Nephron progenitor cell (in vitro differentiated cells): Measurements from ENCODE around the gene LBHD1.
A peak's percentile ranks its signal among the peaks of the same experiment; 100 is the strongest.

Experiments
- DNase-seq: peaks from one replicate; pipeline ENCODE4 v3.0.0; 2021
- H3K27ac Mint-ChIP-seq: 2 replicates; pipeline ENCODE4 v1.8.0; 2021; ENCODE audit warnings: mild to moderate bottlenecking, moderate library complexity, mixed read lengths
- H3K27me3 Mint-ChIP-seq: 2 replicates; pipeline ENCODE4 v1.8.0; 2021; ENCODE audit warnings: mild to moderate bottlenecking, low read depth, mixed read lengths; ENCODE audit not compliant: poor library complexity
- H3K36me3 Mint-ChIP-seq: 2 replicates; pipeline ENCODE4 v1.8.0; 2021; ENCODE audit warnings: low read depth, mixed read lengths
- H3K4me1 Mint-ChIP-seq: 2 replicates; pipeline ENCODE4 v1.8.0; 2021; ENCODE audit warnings: mixed read lengths
- H3K4me3 Mint-ChIP-seq: 2 replicates; pipeline ENCODE4 v1.8.0; 2021; ENCODE audit warnings: mild to moderate bottlenecking, moderate library complexity, mixed read lengths
- H3K9me3 Mint-ChIP-seq: 2 replicates; pipeline ENCODE4 v1.8.0; 2021; ENCODE audit warnings: mild to moderate bottlenecking, moderate library complexity, mixed read lengths
- CTCF ChIP-seq: fragments of 200-600 bp; sonication (generic); IDR thresholded peaks from 2 replicates; pipeline ENCODE4 v1.5.0; 2021; ENCODE audit warnings: antibody characterized with exemption

Gene LBHD1

GRCh38 chr11:62713343-62713742 lies 41.3 kb upstream of the LBHD1 start:
- H3K4me3 Mint-ChIP-seq, result no peak overlapping the region
- peak overlapping the region; percentile 97 for H3K27ac Mint-ChIP-seq
- TF ChIP-seq CTCF, result no peak
- no peaks in the 10 kb centered on the region for H3K27me3 Mint-ChIP-seq
- no peak for DNase-seq
- H3K36me3 Mint-ChIP-seq, result peaks cover 78% of the 10 kb centered on the region
- no peaks in the 10 kb centered on the region for H3K9me3 Mint-ChIP-seq
- peaks cover 36% of the 10 kb centered on the region for H3K4me1 Mint-ChIP-seq

- H3K36me3 Mint-ChIP-seq, result peaks cover 73% of the 10 kb centered on the region
Measured at GRCh38 chr11:62712861-62713260, 40.8 kb upstream of the LBHD1 start.

GRCh38 chr11:62712276-62712812 lies 40.3 kb upstream of the LBHD1 start:
- Mint-ChIP-seq H3K36me3 (peaks cover 68% of the 10 kb centered on the region), H3K9me3 (no peaks in the 10 kb centered on the region), H3K27me3 (no peaks in the 10 kb centered on the region), H3K27ac (peak overlapping the region; percentile 24), H3K4me1 (peaks cover 45% of the 10 kb centered on the region), H3K4me3 (no peak overlapping the region)
- TF ChIP-seq CTCF, result no peak
- no peak for DNase-seq

More at GRCh38 chr11:62712861-62713260, 40.8 kb upstream of the LBHD1 start:
- Mint-ChIP-seq H3K27ac (peak overlapping the region; percentile 97), H3K9me3 (no peaks in the 10 kb centered on the region), H3K27me3 (no peaks in the 10 kb centered on the region), H3K4me1 (peaks cover 41% of the 10 kb centered on the region), H3K4me3 (no peak overlapping the region)
- DNase-seq, result no peak
- no peak for TF ChIP-seq CTCF

GRCh38 chr11:62710001-62710345 lies 37.9 kb upstream of the LBHD1 start:
- Mint-ChIP-seq H3K4me3 (peak overlapping the region; percentile 89), H3K36me3 (peaks cover 45% of the 10 kb centered on the region), H3K9me3 (no peaks in the 10 kb centered on the region), H3K4me1 (peaks cover 64% of the 10 kb centered on the region), H3K27ac (peak overlapping the region; percentile 96), H3K27me3 (no peaks in the 10 kb centered on the region)
- TF ChIP-seq CTCF, result no peak
- no peak for DNase-seq

- TF ChIP-seq CTCF, result no peak
- Mint-ChIP-seq H3K4me3 (peak overlapping the region; percentile 89), H3K27me3 (no peaks in the 10 kb centered on the region), H3K4me1 (peaks cover 65% of the 10 kb centered on the region), H3K27ac (peak overlapping the region; percentile 96), H3K9me3 (no peaks in the 10 kb centered on the region), H3K36me3 (peaks cover 40% of the 10 kb centered on the region)
- peak; percentile 91 for DNase-seq
Measured at GRCh38 chr11:62709247-62710000, 37.4 kb upstream of the LBHD1 start.

GRCh38 chr11:62708793-62709192 lies 36.7 kb upstream of the LBHD1 start:
- peaks cover 65% of the 10 kb centered on the region for H3K4me1 Mint-ChIP-seq
- no peaks in the 10 kb centered on the region for H3K9me3 Mint-ChIP-seq

More at GRCh38 chr11:62708793-62709192, 36.7 kb upstream of the LBHD1 start:
- peak overlapping the region; percentile 96 for H3K27ac Mint-ChIP-seq
- DNase-seq, result no peak
- H3K27me3 Mint-ChIP-seq, result no peaks in the 10 kb centered on the region
- TF ChIP-seq CTCF, result no peak
- peak overlapping the region; percentile 89 for H3K4me3 Mint-ChIP-seq
- peaks cover 36% of the 10 kb centered on the region for H3K36me3 Mint-ChIP-seq
